ENCODE data around the gene CLIC1. TPM values are rescaled to one million over a fixed set of nuclear protein-coding genes. Genes with fewer than 3 reads are reported as not detected.

Gene CLIC1
- total RNA-seq, 3 donors from 2014 or later: 266 to 325 (median 318) TPM

DNA sequence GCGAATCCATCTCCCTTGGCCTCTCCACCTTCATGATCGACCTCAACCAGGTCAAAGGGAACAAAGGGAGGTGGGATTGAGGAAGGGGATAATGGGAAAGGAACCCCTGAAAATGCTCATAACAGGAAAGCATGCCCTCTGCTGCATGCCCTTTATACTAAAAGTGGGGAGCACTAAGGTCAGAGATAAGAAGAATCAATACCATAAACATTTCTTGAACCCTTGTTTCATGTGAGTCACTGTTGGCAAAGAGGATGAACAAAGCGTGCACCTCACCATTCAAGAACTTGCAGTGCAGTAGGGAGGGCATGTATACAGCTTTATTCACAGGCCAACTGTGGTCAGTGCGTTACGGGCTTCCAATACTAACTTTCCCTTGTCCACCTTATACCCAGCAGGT, 24.5 kb upstream of the CLIC1 start:
- H3K36me3 ChIP-seq: no peaks in the 10 kb centered on the region
- H3K27ac ChIP-seq: no peak overlapping the region
- TF ChIP-seq POLR2AphosphoS5 (IDR thresholded peaks at IDR 0.05) (no peak), POLR2A (IDR thresholded peaks at IDR 0.05) (no peak)
- TF ChIP-seq, protein P1, sequence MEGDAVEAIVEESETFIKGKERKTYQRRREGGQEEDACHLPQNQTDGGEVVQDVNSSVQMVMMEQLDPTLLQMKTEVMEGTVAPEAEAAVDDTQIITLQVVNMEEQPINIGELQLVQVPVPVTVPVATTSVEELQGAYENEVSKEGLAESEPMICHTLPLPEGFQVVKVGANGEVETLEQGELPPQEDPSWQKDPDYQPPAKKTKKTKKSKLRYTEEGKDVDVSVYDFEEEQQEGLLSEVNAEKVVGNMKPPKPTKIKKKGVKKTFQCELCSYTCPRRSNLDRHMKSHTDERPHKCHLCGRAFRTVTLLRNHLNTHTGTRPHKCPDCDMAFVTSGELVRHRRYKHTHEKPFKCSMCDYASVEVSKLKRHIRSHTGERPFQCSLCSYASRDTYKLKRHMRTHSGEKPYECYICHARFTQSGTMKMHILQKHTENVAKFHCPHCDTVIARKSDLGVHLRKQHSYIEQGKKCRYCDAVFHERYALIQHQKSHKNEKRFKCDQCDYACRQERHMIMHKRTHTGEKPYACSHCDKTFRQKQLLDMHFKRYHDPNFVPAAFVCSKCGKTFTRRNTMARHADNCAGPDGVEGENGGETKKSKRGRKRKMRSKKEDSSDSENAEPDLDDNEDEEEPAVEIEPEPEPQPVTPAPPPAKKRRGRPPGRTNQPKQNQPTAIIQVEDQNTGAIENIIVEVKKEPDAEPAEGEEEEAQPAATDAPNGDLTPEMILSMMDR (IDR thresholded peaks at IDR 0.05): no peak
- no peaks in the 10 kb centered on the region for H3K27me3 ChIP-seq
- DNase-seq (ENCODE audit: low spot score in 2 of 2): no peak
- H3K4me1 ChIP-seq: no peaks in the 10 kb centered on the region
- intact Hi-C loops (cut with DNase I; ENCODE audit: low total_unique reads): loop anchor here (10.0 kb wide), 1 partner anchor 56 kb away; the partner anchor contains the start of genes ABHD16A and LY6G6F
- H3K9me3 ChIP-seq: no peaks in the 10 kb centered on the region
- no peak overlapping the region for H3K4me3 ChIP-seq

DNA sequence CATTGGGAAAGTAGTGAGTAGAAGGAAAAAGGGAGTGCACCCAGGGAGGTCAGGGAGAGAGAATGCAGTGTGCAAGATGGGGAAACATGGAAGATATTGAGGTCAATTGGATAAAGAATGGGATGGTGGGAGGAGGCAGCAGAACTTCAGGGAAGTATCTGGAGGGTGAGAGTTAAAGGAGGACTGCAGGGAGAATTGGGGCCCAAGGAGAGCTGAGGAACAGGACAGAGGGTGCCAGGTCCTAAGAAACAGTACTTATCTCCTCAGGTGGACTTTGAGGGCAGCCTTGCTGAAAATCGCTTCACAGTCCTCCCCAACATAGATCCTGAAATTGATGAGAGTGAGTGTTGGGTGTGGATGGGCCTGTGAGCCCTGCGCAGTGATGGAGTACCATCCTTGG, 22.0 kb upstream of the CLIC1 start:
- intact Hi-C loops (cut with DNase I; ENCODE audit: low total_unique reads): no loop called here
- no peaks in the 10 kb centered on the region for H3K9me3 ChIP-seq
- no peaks in the 10 kb centered on the region for H3K36me3 ChIP-seq
- H3K4me1 ChIP-seq: no peaks in the 10 kb centered on the region
- no peaks in the 10 kb centered on the region for H3K27me3 ChIP-seq
- no peak for DNase-seq (ENCODE audit: low spot score in 2 of 2)
- H3K4me3 ChIP-seq: no peak overlapping the region
- TF ChIP-seq, protein P1 (IDR thresholded peaks at IDR 0.05): no peak
- TF ChIP-seq POLR2AphosphoS5 (IDR thresholded peaks at IDR 0.05) (no peak), POLR2A (IDR thresholded peaks at IDR 0.05) (no peak)
- no peak overlapping the region for H3K27ac ChIP-seq

DNA sequence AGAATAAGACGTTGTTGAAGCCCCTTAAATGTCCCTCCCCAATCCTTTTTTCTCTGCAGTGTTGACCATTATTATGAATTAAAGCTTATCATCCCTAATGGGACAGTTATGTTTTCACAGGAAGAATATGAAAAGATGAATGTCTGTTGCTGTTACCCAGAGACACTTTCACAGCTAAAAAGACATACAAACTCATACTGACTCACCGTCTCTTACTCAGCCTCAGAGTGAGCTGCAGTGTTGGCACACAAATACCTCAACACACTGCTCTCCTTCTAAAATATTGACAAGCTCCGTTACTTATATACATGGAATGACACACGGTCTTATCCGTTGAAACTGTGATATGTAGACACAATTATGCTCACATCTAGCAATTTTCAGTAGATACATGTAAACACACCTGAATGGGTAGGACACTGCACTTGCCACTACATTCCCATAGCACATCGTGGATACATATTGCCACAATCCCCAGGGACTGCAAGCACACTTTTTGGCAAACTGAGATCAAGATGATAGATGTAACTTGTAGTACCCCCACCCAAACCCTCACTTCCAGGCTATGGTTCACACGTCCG, 16.5 kb upstream of the CLIC1 start:
- no peaks in the 10 kb centered on the region for H3K9me3 ChIP-seq
- no peak overlapping the region for H3K27ac ChIP-seq
- DNase-seq (ENCODE audit: low spot score in 2 of 2): no peak
- no peaks in the 10 kb centered on the region for H3K4me1 ChIP-seq
- intact Hi-C loops (cut with DNase I; ENCODE audit: low total_unique reads): no loop called here
- no peak overlapping the region for H3K4me3 ChIP-seq
- no peaks in the 10 kb centered on the region for H3K27me3 ChIP-seq
- H3K36me3 ChIP-seq: no peaks in the 10 kb centered on the region
- TF ChIP-seq, protein P1 (IDR thresholded peaks at IDR 0.05): no peak
- TF ChIP-seq POLR2AphosphoS5 (IDR thresholded peaks at IDR 0.05): no peak
- no peak for TF ChIP-seq POLR2A (IDR thresholded peaks at IDR 0.05)

DNA sequence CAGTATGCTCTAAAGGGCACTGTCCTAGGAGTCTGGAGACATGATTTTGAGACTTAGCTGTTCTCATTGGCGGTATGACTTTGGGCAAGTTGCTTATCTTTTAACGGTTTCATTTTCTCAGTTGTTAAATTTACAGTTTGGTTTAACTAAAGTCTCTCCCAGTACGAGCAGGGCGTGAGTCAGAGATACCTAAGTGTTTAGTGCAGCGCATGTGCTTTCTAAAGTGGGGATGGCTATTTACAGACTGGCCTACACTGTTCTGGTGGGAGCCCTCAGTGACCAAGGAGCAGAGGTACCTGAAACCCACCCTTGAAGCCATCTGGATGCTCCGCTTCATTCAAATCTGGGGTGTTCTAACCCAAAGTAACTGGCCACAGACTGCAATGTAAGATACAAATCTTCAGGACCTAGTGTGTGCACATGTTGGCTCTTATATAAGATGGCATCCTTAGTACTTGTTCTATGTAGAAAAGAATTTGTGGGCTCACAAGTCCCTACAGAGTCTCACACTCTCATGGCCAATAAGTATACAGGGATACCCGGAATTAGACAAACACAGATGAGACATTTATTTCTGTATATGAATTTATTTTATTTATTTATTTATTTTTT, 14.2 kb upstream of the CLIC1 start:
- no peak for DNase-seq (ENCODE audit: low spot score in 2 of 2)
- TF ChIP-seq POLR2A (IDR thresholded peaks at IDR 0.05) (no peak), POLR2AphosphoS5 (IDR thresholded peaks at IDR 0.05) (no peak)
- H3K27ac ChIP-seq: no peak overlapping the region
- no peaks in the 10 kb centered on the region for H3K27me3 ChIP-seq
- no peaks in the 10 kb centered on the region for H3K4me1 ChIP-seq
- H3K36me3 ChIP-seq: no peaks in the 10 kb centered on the region
- H3K9me3 ChIP-seq: no peaks in the 10 kb centered on the region
- H3K4me3 ChIP-seq: no peak overlapping the region
- intact Hi-C loops (cut with DNase I; ENCODE audit: low total_unique reads): no loop called here

DNA sequence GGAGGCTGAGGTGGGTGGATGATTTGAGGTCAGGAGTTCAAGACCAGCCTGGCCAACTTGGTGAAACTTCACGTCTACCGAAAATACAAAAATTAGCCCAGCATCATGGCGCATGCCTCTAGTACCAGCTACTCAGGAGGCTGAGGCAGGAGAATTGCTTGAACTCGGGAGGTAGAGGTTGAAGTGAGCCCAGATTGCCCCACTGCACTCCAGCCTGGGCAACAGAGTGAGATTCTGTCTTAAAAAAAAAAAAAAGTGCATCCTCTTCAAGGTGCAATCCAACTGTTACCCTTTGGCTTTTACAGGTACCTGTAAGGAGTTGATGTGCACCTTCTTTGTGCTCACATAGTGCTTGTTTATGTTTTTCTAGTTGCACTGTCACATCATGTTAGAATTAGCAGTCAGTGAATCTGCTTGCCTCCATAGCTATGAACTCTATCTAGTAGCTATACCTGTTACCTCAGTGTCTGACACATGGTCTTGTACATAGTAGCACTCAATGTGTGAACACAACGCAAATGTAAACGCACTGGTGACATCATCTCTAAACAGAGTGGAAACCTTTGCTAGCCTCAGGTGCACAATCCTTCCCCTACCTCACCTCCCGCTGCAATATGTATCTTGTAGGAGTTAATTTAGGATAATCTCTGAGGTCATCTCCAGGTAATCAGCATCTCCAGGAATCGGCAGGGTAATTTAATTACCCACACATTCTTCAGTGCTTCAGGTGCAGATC, 13.1 kb upstream of the CLIC1 start:
- H3K27ac ChIP-seq: no peak overlapping the region
- intact Hi-C loops (cut with DNase I; ENCODE audit: low total_unique reads): no loop called here
- H3K27me3 ChIP-seq: no peaks in the 10 kb centered on the region
- no peaks in the 10 kb centered on the region for H3K36me3 ChIP-seq
- no peaks in the 10 kb centered on the region for H3K4me1 ChIP-seq
- no peak overlapping the region for H3K4me3 ChIP-seq
- DNase-seq (ENCODE audit: low spot score in 2 of 2): no peak
- H3K9me3 ChIP-seq: no peaks in the 10 kb centered on the region
- no peak for TF ChIP-seq POLR2AphosphoS5 (IDR thresholded peaks at IDR 0.05)
- no peak for TF ChIP-seq POLR2A (IDR thresholded peaks at IDR 0.05)
- TF ChIP-seq, protein P1 (IDR thresholded peaks at IDR 0.05): no peak

Data from breast epithelium (tissue), 4 donors.